Stomach (tissue), 9 donors: ENCODE measurements around the gene HCRTR2. TPM values are rescaled to one million over a fixed set of nuclear protein-coding genes. Genes with fewer than 3 reads are reported as not detected.

ENCODE experiments used
- DNase-seq, 2 donors: peaks; one replicate each; pipeline versions ENCODE4 v3.0.0 to v3.0.0-alpha.2; 2013 to 2019
- H3K27ac ChIP-seq, 5 donors: fragments of 200-600 bp in 4 of 5; sonication (generic) in 4 of 5; one replicate each; pipeline ENCODE4 v1.5.1; 2013 to 2019; ENCODE audit warnings: mild to moderate bottlenecking in 1 of 5, moderate library complexity in 1 of 5
- H3K27me3 ChIP-seq, 3 donors: fragments of 200-600 bp; sonication (generic); one replicate each; pipeline ENCODE4 v1.5.1; 2017 to 2019; ENCODE audit warnings: mixed run types in 1 of 3
- H3K36me3 ChIP-seq, 4 donors: fragments of 200-600 bp; sonication (generic); 1 replicate in 3 of 4; 2 replicates in 1 of 4; pipeline ENCODE4 v1.5.1; 2016 to 2019
- H3K4me1 ChIP-seq, 4 donors: fragments of 200-600 bp; sonication (generic); one replicate each; pipeline ENCODE4 v1.5.1; 2016 to 2019
- H3K4me3 ChIP-seq, 4 donors: fragments of 200-600 bp; sonication (generic) in 3 of 4; one replicate each; pipeline ENCODE4 v1.5.1; 2016 to 2019; ENCODE audit warnings: mild to moderate bottlenecking in 1 of 4
- H3K9me3 ChIP-seq, 4 donors: fragments of 200-600 bp; sonication (generic); one replicate each; pipeline ENCODE4 v1.5.1; 2016 to 2019
- EP300 ChIP-seq: sonication (generic); formaldehyde crosslinking; IDR thresholded peaks from one replicate; pipeline ENCODE4 v1.6.1; 2017; ENCODE audit warnings: antibody characterized with exemption
- POLR2A ChIP-seq, 4 donors: fragments of 450-650 bp; IDR thresholded peaks; one replicate each; pipeline ENCODE4 v1.6.1; 2016; ENCODE audit warnings: antibody characterized with exemption in 4 of 4, control low read depth in 2 of 4, mild to moderate bottlenecking in 1 of 4, moderate library complexity in 1 of 4
- POLR2AphosphoS5 ChIP-seq, 3 donors: sonication (generic); formaldehyde crosslinking; IDR thresholded peaks; one replicate each; pipeline ENCODE4 v1.6.1; 2016; ENCODE audit warnings: antibody characterized with exemption in 3 of 3
- WGBS, 5 donors: extraction: QIAGEN DNeasy Blood & Tissue Kit in 3 of 5; methylation state at CpG; one replicate each; pipeline versions ENCODE4 v1.1.5 to v1.1.7; 2013 to 2018; 5-methylcytosine and 5-hydroxymethylcytosine counted together
- intact Hi-C: fragments of 100-400 bp; cut with DNase I; formaldehyde crosslinking; loops from one replicate; pipeline ENCODE4 v1.15.1; 2023; ENCODE audit warnings: low total_unique reads
- polyA plus RNA-seq, 3 donors: library from polyadenylated mRNA; stranded (reverse); fragments of 200-250 nt; gene quantifications; one replicate each; pipeline ENCODE4 v1.2.3, GENCODE V29; 2013
- total RNA-seq, 5 donors: library from RNA; depleted of rRNA; stranded (reverse); fragments of >200 nt; gene quantifications; one replicate each; pipeline versions ENCODE4 v1.1.0 to v1.2.3, GENCODE V29; 2014 to 2016
- TF ChIP-seq, protein P1 (sequence below), 7 experiments: fragments of 450-650 bp in 4 of 7; fragments of 200-600 bp in 3 of 7; sonication (generic) in 3 of 7; IDR thresholded peaks; one replicate each; pipeline ENCODE4 v1.5.1; 2016 to 2019; ENCODE audit warnings: antibody characterized with exemption in 7 of 7, control low read depth in 2 of 7, mild to moderate bottlenecking in 1 of 7
- donor health status: healthy with polysubstance abuse.
- donor health status: Bipolar disorder and iron deficiency.
- donor health status: healthy.

Gene HCRTR2
- total and polyA plus RNA-seq, 8 donors: not detected

DNA sequence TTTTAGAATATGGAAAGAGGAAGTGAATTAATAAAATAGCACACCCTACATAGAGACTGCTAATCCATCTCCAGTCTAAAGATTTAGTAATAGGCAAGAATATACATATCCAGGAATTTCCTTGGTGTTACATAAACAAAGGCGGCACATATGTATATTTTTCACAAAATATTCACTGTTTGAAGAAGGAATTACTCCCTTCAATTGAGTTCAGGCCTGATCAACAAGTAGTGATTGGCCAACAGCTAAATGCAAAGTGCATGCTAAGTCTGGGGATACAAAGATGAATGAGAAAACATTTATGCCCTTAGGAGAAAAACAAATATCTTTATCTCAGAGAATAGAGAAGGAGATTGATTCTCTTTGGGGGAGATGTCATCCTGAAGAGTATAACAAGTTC lies 6.5 kb upstream of the HCRTR2 start:
- Histone ChIP-seq H3K36me3 (no peaks in the 10 kb centered on the region), H3K4me3 (no peak overlapping the region), H3K27me3 (no peaks in the 10 kb centered on the region), H3K27ac (no peak overlapping the region), H3K9me3 (peaks cover 0 to 2% (median 0%) of the 10 kb centered on the region in 4 donors), H3K4me1 (no peaks in the 10 kb centered on the region)
- whole genome bisulfite sequencing, 5 donors: 51 to 64% (median 61%) methylated on average over 1 of the region's 1 CpG
- TF ChIP-seq POLR2A (IDR thresholded peaks at IDR 0.05) (no peak), POLR2AphosphoS5 (IDR thresholded peaks at IDR 0.05) (no peak)
- TF ChIP-seq, protein P1, sequence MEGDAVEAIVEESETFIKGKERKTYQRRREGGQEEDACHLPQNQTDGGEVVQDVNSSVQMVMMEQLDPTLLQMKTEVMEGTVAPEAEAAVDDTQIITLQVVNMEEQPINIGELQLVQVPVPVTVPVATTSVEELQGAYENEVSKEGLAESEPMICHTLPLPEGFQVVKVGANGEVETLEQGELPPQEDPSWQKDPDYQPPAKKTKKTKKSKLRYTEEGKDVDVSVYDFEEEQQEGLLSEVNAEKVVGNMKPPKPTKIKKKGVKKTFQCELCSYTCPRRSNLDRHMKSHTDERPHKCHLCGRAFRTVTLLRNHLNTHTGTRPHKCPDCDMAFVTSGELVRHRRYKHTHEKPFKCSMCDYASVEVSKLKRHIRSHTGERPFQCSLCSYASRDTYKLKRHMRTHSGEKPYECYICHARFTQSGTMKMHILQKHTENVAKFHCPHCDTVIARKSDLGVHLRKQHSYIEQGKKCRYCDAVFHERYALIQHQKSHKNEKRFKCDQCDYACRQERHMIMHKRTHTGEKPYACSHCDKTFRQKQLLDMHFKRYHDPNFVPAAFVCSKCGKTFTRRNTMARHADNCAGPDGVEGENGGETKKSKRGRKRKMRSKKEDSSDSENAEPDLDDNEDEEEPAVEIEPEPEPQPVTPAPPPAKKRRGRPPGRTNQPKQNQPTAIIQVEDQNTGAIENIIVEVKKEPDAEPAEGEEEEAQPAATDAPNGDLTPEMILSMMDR (IDR thresholded peaks at IDR 0.05): no peak
- no peak for DNase-seq
- intact Hi-C loops: no loop called here

DNA sequence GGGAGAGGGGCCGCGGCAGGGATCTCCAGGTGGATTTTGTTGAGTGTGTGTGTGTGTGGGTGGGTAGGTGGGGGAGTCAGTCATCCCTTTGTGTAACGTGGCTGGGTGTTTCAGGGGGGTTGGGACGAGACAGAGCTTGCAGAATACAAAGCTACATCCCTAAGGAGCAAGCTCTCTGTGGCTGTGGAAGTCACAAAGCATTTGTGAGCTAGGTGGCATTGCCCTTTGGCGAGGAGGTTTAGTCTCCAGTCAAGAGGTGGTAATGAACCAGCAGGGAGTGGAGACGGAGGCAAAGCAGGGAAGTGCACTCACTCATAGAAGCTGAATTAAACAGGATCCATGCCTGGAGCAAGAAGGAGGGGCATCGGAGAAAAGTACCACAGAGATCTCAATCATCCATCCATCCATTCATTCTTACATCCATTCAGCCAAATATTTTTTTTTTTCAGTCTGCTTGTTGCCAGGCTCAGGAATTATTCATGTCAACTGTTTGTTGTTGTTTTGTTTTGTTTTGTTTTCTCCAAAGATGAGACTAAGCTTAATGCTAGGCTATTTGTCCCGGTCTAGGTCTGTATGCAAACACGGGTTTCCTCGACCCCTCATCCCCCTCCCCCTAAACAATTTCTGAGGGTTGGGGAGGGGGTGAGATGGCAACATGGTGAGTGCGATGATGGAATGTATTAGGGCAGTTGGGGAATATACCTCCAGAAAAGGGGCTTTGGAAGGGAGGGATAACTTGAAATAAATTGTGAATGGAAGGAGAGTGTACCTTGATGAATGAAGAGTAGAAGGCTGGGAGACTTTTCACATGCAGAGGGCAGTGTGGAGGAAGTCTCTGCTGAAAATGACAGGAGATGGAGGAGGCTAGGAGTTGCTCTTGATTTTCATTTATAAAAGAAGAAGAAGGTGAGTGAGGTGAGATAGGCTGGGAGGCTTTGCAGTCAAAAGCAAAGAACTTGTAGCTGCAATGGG lies 1.0 kb downstream of the HCRTR2 start:
- no peak for DNase-seq
- Histone ChIP-seq H3K4me1 (peaks cover 0 to 12% (median 7%) of the 10 kb centered on the region in 4 donors), H3K9me3 (no peaks in the 10 kb centered on the region), H3K27ac (no peak overlapping the region), H3K36me3 (no peaks in the 10 kb centered on the region), H3K27me3 (peaks cover 0 to 28% (median 18%) of the 10 kb centered on the region in 3 donors), H3K4me3 (peak overlapping the region in 1 of 4 donors; percentile 26)
- TF ChIP-seq, protein P1 (IDR thresholded peaks at IDR 0.05): no peak
- TF ChIP-seq POLR2A (IDR thresholded peaks at IDR 0.05): no peak
- TF ChIP-seq EP300: no peak
- no peak for TF ChIP-seq POLR2AphosphoS5 (IDR thresholded peaks at IDR 0.05)
- intact Hi-C loops: no loop called here
- 13 to 23% (median 16%) methylated on average over 11 of the region's 11 CpGs for WGBS, 5 donors

DNA sequence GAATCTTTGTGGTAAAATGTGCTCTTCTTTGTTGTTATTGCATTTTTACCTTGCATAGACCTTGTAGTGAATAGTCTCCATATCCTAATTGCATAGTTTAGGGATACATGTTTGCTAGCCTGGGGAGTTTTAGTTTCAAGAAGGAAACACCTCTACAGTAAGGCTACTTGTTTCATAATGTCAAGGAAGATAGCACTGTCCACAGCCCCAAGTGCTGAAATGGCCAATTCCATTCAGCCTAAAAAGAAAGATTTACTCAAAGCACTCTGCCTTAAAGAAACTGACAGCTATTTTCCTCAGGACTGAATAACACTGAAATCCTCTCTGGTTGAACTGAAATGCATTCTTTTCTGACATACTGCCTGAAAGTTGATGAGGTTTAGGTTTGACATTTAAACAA lies 2.6 kb downstream of the HCRTR2 start:
- DNase-seq: peak in 1 of 2 donors; percentile 38
- Histone ChIP-seq H3K27ac (no peak overlapping the region), H3K4me1 (peaks cover 0 to 12% (median 7%) of the 10 kb centered on the region in 4 donors), H3K27me3 (peaks cover 0 to 28% (median 18%) of the 10 kb centered on the region in 3 donors), H3K9me3 (no peaks in the 10 kb centered on the region), H3K4me3 (no peak overlapping the region), H3K36me3 (no peaks in the 10 kb centered on the region)
- TF ChIP-seq, protein P1 (IDR thresholded peaks at IDR 0.05): no peak
- no peak for TF ChIP-seq POLR2AphosphoS5 (IDR thresholded peaks at IDR 0.05)
- intact Hi-C loops: no loop called here

DNA sequence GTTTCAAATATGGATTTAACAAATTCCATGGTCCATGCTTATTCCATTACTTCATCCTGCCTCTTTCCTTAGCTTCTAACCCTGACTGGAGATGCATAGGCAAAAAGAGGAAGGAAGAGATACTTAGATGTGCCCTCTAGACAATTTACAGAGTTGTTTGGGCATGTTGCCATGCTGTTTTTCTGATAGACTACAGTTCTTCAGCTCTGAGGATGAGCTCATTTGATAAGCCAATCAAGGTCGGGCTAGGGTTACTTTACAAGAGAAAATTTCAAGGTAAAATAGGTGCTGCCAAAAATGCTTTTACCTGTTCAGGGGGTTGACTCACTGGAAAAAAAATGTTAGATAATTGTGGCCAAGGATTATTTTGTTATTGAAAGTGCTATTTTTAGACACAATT lies 5.9 kb downstream of the HCRTR2 start:
- DNase-seq: no peak
- H3K27ac ChIP-seq: no peak overlapping the region
- WGBS, 5 donors: 56 to 80% (median 67%) methylated on average over 1 of the region's 1 CpG
- H3K27me3 ChIP-seq: peaks cover 0 to 11% (median 6%) of the 10 kb centered on the region in 3 donors
- no peaks in the 10 kb centered on the region for H3K9me3 ChIP-seq
- H3K4me1 ChIP-seq: no peaks in the 10 kb centered on the region
- H3K36me3 ChIP-seq: no peaks in the 10 kb centered on the region
- H3K4me3 ChIP-seq: no peak overlapping the region
- intact Hi-C loops: no loop called here
- TF ChIP-seq POLR2AphosphoS5 (IDR thresholded peaks at IDR 0.05) (no peak), EP300 (no peak), POLR2A (IDR thresholded peaks at IDR 0.05) (no peak)
- TF ChIP-seq, protein P1 (IDR thresholded peaks at IDR 0.05): no peak
